ENCODE measurements around the gene TRMT61A.
A peak's percentile ranks its signal among the peaks of the same experiment; 100 is the strongest.

The TRMT61A gene

DNA sequence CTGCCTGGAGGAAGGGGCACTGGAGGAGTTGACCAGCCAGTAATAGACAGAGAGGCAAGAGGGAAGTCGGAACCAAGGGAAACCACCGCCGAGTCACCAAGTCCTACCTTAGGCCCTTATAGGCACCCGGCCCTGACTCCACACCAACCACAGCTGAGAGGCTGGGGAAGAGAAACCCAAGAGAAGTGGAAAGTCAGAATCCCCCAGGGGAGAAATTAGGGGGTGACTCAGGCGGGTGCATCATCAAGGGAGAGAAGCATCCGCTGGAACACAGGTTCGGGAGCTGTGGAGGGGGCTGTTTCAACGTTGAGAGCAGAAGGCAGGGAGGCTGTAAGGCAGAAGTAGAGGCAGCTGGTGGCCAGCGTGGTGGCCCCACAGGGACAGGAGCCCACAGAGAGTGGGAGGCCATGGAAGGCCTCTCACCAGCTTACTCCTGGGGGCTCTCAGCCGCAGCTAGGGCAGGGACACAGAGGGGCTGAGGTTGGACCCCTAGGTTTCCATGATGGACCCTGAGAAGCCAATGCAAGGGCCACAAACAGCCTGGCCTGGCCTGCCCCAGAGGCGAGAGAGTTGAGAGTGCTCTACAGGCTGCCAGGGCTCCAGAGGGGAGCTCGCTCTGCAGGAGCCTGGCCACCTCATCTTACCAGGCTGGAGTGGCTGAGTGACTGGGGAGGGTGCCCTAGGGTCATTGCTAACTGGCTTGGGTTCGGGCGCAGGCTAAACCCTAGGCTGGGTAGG lies 1.4 kb upstream of the TRMT61A start:
- H3K4me3 ChIP-seq (ENCODE audit: control insufficient read depth, low read depth, low read length) = no peak overlapping the region
- TF ChIP-seq, protein P1, sequence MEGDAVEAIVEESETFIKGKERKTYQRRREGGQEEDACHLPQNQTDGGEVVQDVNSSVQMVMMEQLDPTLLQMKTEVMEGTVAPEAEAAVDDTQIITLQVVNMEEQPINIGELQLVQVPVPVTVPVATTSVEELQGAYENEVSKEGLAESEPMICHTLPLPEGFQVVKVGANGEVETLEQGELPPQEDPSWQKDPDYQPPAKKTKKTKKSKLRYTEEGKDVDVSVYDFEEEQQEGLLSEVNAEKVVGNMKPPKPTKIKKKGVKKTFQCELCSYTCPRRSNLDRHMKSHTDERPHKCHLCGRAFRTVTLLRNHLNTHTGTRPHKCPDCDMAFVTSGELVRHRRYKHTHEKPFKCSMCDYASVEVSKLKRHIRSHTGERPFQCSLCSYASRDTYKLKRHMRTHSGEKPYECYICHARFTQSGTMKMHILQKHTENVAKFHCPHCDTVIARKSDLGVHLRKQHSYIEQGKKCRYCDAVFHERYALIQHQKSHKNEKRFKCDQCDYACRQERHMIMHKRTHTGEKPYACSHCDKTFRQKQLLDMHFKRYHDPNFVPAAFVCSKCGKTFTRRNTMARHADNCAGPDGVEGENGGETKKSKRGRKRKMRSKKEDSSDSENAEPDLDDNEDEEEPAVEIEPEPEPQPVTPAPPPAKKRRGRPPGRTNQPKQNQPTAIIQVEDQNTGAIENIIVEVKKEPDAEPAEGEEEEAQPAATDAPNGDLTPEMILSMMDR (IDR thresholded peaks at IDR 0.05; ENCODE audit: control insufficient read depth, insufficient read depth, low read depth, low read length, missing control alignments) = no peak
- no peak for DNase-seq (ENCODE audit: low read depth)

DNA sequence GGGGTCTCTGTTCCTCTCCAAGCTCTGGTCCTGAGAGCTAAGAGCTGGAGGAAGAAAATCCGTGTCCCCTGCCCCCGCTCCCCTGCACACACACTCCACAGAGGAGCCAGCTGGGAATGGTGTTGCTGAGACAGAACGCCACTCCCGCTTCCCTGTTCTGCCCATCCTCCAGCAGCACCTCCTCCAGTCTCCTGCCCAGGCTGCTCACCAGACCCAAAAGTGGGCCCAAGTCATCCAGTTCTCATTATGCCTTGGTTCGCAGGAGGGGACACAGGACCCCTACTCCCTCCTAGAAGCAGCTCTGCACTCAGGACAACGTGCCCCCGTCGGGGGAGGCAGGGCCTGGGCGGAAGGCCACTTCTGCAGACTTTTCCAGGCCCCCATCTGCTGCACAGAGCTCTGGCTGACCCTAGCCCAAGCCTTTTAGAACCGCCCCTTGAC lies 830 bp upstream of the TRMT61A start:
- TF ChIP-seq, protein P1 (IDR thresholded peaks at IDR 0.05; ENCODE audit: control insufficient read depth, insufficient read depth, low read depth, low read length, missing control alignments) = no peak
- peak overlapping the region; percentile 92 for H3K4me3 ChIP-seq (ENCODE audit: control insufficient read depth, low read depth, low read length)
- DNase-seq (ENCODE audit: low read depth) = no peak

DNA sequence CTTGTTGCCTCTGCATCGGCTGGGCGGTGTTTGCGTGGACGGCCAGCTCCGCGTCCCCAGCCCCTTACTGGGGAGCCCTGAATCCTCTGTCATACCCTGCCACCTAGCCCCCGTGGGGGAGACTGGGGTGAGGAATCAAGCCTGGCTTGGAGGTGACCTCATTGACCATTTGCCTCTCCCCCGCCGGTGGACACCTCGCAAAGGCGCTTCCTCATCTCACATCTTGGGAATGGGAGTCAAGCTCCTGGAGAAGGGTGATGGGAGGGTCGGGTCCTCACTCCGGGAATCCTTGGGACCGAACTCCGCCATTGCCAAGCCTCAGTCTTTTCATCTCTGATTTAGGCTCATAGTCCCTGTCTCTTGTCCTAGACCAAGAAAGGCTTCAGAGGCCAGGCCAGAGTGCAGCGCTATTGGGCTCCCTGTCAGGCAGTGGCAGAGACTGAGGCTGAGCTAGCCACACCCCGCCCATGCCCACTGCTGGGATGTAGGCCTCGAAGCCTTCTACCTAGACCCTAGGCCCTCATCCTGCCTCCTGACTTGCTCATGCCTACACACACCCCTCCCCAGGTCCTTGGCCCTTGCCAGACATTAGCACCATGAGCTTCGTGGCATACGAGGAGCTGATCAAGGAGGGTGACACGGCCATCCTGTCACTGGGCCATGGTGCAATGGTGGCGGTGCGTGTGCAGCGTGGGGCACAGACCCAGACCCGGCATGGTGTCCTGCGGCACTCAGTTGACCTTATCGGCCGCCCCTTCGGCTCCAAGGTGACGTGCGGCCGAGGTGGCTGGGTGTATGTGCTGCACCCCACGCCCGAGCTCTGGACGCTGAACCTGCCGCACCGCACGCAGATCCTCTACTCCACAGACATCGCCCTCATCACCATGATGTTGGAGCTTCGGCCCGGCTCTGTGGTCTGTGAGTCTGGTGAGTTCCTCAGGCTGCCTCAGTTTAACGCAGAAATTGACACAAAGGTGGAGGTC lies 678 bp downstream of the TRMT61A start:
- DNase-seq (ENCODE audit: low read depth) = no peak
- TF ChIP-seq, protein P1 (IDR thresholded peaks at IDR 0.05; ENCODE audit: control insufficient read depth, insufficient read depth, low read depth, low read length, missing control alignments) = no peak
- peak overlapping the region; percentile 92 for H3K4me3 ChIP-seq (ENCODE audit: control insufficient read depth, low read depth, low read length)

DNA sequence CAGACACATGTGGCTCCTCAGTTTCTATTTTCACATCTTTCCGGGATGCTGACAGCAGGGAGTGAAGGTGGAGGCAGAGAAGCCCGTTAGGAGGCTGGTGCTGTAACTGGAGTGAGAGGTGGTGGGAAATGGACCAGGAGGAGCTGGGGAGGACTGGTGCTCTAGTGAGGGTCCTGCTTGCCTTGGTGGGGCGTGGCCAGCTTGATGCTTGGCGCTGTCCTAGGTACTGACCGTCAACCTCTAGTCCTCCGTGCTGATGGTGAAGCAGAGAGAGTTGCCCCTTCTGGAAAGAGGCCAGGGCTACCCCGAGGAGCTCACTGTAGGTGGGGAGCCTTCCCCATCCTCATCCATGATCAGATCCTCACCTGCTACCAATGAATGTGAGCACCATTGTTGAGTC lies 1.4 kb downstream of the TRMT61A start:
- TF ChIP-seq, protein P1 (IDR thresholded peaks at IDR 0.05; ENCODE audit: control insufficient read depth, insufficient read depth, low read depth, low read length, missing control alignments) = no peak
- DNase-seq (ENCODE audit: low read depth) = no peak
- peak overlapping the region; percentile 92 for H3K4me3 ChIP-seq (ENCODE audit: control insufficient read depth, low read depth, low read length)

- no peak for DNase-seq (ENCODE audit: low read depth)
- TF ChIP-seq, protein P1 (IDR thresholded peaks at IDR 0.05; ENCODE audit: control insufficient read depth, insufficient read depth, low read depth, low read length, missing control alignments) = no peak
- H3K4me3 ChIP-seq (ENCODE audit: control insufficient read depth, low read depth, low read length) = no peak overlapping the region
Measured at GRCh38 chr14:103530831-103531230, 1.8 kb downstream of the TRMT61A start.

DNA sequence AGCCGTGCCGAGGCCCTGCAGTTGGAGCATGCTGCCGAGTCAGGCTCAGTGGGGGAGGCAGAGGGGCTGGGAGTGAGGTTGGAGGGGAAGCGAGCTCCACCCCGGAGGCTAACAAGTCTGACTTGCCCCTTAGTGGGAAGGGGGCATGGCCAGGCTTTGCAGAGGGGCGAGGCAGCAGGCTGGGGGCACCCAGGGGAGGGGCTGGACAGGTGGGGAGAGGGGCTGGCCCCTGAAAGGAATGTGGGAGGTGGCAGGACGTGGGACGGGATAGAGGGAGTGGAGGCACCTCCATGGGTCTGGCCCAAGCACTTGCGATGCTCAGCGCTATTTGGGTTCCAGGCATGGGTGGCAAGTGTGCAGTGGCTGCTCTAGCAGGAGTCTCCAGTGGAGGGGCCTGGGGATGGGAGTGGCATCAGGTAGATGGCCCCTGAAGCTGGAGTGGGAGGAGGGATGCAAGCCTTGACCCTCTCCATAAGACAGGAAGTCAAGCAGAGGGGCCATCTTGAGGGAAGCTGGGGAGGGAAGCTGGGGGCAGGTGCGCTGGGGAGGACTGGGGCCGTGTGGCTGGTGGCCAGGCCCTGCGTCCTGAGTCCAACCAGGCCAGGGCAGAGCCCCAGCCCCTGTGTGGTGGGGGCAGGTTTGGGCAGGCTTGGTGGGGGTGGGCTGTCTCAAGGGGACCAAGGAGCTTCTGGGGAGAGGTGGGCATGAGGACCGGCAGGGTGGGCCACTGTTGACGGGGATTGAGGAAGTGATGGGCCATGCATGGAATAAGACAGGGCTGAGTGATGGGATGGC lies 2.6 kb downstream of the TRMT61A start:
- TF ChIP-seq, protein P1 (IDR thresholded peaks at IDR 0.05; ENCODE audit: control insufficient read depth, insufficient read depth, low read depth, low read length, missing control alignments) = no peak
- DNase-seq (ENCODE audit: low read depth) = no peak
- no peak overlapping the region for H3K4me3 ChIP-seq (ENCODE audit: control insufficient read depth, low read depth, low read length)
